Measurements from ENCODE around the gene SBNO2. TPM values are rescaled to one million over a fixed set of nuclear protein-coding genes. Genes with fewer than 3 reads are reported as not detected.

Gene SBNO2
- total and polyA plus RNA-seq, 9 of the 15 experiments (the other 6 are each of a cell fraction or from before 2014, with no cell fraction given), result 0.01 to 46.2 (median 6.7) TPM

DNA sequence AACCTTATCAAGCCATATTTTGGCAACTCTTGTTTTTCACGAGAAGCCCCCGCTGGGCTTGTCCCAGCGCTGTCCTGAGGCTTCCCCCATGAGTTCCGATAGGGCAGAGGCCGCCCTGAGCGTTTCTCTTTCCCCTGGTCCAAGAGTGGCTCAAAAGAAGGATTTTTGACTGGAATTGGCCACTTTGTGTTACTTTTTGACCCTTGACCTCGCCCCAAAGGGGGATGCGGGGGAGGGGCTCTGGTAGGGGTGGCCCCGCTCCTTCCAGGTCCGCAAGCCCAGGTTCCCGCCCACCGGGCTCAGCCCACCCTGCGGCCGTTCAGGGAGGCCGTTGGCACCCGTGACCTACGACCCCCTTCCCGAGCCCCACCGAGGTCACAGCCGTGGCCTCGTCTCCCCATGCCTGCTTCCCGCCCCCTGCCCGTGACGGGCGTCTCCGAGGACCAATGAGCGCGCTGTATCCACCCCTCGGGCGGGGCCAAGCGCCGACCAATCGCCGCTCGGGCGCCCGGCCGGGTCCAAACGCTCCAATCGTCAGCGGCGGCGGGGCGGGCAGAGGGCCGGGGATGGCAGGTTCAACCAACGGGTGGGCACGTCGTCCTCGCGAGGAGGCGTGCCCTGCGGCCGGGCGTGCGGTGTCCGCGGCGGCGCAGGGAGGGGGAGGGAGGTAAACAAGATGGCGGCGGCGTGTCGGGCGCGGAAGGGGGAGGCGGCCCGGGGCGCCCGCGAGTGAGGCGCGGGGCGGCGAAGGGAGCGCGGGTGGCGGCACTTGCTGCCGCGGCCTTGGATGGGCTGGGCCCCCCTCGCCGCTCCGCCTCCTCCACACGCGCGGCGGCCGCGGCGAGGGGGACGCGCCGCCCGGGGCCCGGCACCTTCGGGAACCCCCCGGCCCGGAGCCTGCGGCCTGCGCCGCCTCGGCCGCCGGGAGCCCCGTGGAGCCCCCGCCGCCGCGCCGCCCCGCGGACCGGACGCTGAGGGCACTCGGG, 31.3 kb upstream of the SBNO2 start, which contains the start of gene STK11 (continued):
- TF ChIP-seq, protein P1, sequence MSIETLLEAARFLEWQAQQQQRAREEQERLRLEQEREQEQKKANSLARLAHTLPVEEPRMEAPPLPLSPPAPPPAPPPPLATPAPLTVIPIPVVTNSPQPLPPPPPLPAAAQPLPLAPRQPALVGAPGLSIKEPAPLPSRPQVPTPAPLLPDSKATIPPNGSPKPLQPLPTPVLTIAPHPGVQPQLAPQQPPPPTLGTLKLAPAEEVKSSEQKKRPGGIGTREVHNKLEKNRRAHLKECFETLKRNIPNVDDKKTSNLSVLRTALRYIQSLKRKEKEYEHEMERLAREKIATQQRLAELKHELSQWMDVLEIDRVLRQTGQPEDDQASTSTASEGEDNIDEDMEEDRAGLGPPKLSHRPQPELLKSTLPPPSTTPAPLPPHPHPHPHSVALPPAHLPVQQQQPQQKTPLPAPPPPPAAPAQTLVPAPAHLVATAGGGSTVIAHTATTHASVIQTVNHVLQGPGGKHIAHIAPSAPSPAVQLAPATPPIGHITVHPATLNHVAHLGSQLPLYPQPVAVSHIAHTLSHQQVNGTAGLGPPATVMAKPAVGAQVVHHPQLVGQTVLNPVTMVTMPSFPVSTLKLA (conservative IDR thresholded peaks at IDR 0.05), result peak; percentile 68 to 87
- TF ChIP-seq MTA3 (IDR thresholded peaks at IDR 0.05; ENCODE audit: borderline replicate concordance) (peak; percentile 26; the same call in 1 of the 2 replicates), FOSL1 (tag; conservative IDR thresholded peaks at IDR 0.05) (no peak), POLR2A (conservative IDR thresholded peaks at IDR 0.05) (peak; percentile 59), ZNF143 (CRISPR knock-in tag; IDR thresholded peaks at IDR 0.05) (no peak), EHMT2 (IDR thresholded peaks at IDR 0.05) (no peak), FOXK1 (CRISPR knock-in tag; IDR thresholded peaks at IDR 0.05; ENCODE audit: borderline replicate concordance) (no peak), HCFC1 (IDR thresholded peaks at IDR 0.05; ENCODE audit: low read depth, low read length) (0 out of 2 replicates have a peak, but pooled peaks have one; percentile 45), ZNF165 (CRISPR knock-in tag; IDR thresholded peaks at IDR 0.05; ENCODE audit: borderline replicate concordance) (no peak), E2F3 (CRISPR knock-in tag; IDR thresholded peaks at IDR 0.05) (0 out of 2 replicates have a peak, but pooled peaks have one; percentile 45), ZNF431 (CRISPR knock-in tag; IDR thresholded peaks at IDR 0.05) (no peak), PHB (CRISPR knock-in tag; IDR thresholded peaks at IDR 0.05) (no peak), HDGF (IDR thresholded peaks at IDR 0.05) (no peak), ILF3 (IDR thresholded peaks at IDR 0.05; ENCODE audit: borderline replicate concordance) (no peak), TCF3 (CRISPR knock-in tag; IDR thresholded peaks at IDR 0.05) (peak; percentile 10; the same call in 1 of the 2 replicates), EP300 (IDR thresholded peaks at IDR 0.05; ENCODE audit: low read length) (no peak), ARNT (IDR thresholded peaks at IDR 0.05) (no peak), SREBF1 (IDR thresholded peaks at IDR 0.05; ENCODE audit: borderline replicate concordance, low read depth, low read length) (no peak), TBL1XR1 (IDR thresholded peaks at IDR 0.05; ENCODE audit: low read length in 2 of 2) (no peak; a peak in 1 of 4 replicates), KLF1 (tag; IDR thresholded peaks at IDR 0.05) (no peak), ZNF766 (CRISPR knock-in tag; conservative IDR thresholded peaks at IDR 0.05) (no peak), HNRNPK (IDR thresholded peaks at IDR 0.05; ENCODE audit: low read depth, low read length, poor library complexity, severe bottlenecking) (peak; percentile 68), ZNF586 (CRISPR knock-in tag; conservative IDR thresholded peaks at IDR 0.05) (0 out of 2 replicates have a peak, but pooled peaks have one; percentile 11), ZNF707 (CRISPR knock-in tag; conservative IDR thresholded peaks at IDR 0.05) (peak; percentile 56; the same call in 1 of the 2 replicates), KAT2B (IDR thresholded peaks at IDR 0.05; ENCODE audit: low read depth, low read length) (no peak), CBX5 (IDR thresholded peaks at IDR 0.05; ENCODE audit: borderline replicate concordance, low read depth) (no peak), CBFB (CRISPR knock-in tag; IDR thresholded peaks at IDR 0.05) (no peak)
- TF ChIP-seq, protein P2, sequence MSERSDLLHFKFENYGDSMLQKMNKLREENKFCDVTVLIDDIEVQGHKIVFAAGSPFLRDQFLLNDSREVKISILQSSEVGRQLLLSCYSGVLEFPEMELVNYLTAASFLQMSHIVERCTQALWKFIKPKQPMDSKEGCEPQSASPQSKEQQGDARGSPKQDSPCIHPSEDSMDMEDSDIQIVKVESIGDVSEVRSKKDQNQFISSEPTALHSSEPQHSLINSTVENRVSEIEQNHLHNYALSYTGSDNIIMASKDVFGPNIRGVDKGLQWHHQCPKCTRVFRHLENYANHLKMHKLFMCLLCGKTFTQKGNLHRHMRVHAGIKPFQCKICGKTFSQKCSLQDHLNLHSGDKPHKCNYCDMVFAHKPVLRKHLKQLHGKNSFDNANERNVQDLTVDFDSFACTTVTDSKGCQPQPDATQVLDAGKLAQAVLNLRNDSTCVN (CRISPR knock-in tag; IDR thresholded peaks at IDR 0.05), result no peak
- TF ChIP-seq, protein P3, sequence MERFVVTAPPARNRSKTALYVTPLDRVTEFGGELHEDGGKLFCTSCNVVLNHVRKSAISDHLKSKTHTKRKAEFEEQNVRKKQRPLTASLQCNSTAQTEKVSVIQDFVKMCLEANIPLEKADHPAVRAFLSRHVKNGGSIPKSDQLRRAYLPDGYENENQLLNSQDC (CRISPR knock-in tag; IDR thresholded peaks at IDR 0.05), result no peak
